SK-N-MC (cell line): ENCODE data around the gene ENKUR.

ENCODE experiments used
- DNase-seq: peaks from one replicate; pipeline ENCODE4 v3.0.0-alpha.2; 2011; ENCODE audit warnings: low read depth, low spot score
- H3K27ac ChIP-seq: fragments of 200-600 bp; sonication (generic); 2 replicates; pipeline ENCODE4 v1.5.1; 2016; ENCODE audit warnings: mixed run types
- H3K36me3 ChIP-seq: fragments of 200-600 bp; sonication (generic); 2 replicates; pipeline ENCODE4 v1.6.1; 2017; ENCODE audit warnings: antibody characterized with exemption, low read length, mixed read lengths; ENCODE audit not compliant: insufficient read depth
- H3K4me3 ChIP-seq: fragments of 200-600 bp; sonication (generic); 2 replicates; pipeline ENCODE4 v1.5.1; 2016
- H3K9ac ChIP-seq: fragments of 200-600 bp; sonication (generic); 2 replicates; pipeline ENCODE4 v1.8.0; 2017; ENCODE audit warnings: mixed run types, mixed read lengths; ENCODE audit not compliant: insufficient read length
- H3K9me3 ChIP-seq: fragments of 200-600 bp; sonication (generic); 2 replicates; pipeline ENCODE4 v1.6.1; 2017; ENCODE audit warnings: low read depth, mild to moderate bottlenecking, antibody characterized with exemption, low read length, moderate library complexity, mixed read lengths
- EZH2 ChIP-seq: fragments of 200-600 bp; sonication (generic); IDR thresholded peaks from one replicate; pipeline ENCODE4 v1.6.1; 2017; ENCODE audit warnings: antibody characterized with exemption
- FOXP2 ChIP-seq: optimal IDR thresholded peaks from 2 replicates; pipeline ENCODE3; 2011; ENCODE audit warnings: mild to moderate bottlenecking, moderate library complexity; ENCODE audit not compliant: insufficient read depth; ENCODE audit errors: extremely low read length, control extremely low read depth
- POLR2AphosphoS5 ChIP-seq: IDR thresholded peaks from 2 replicates; pipeline ENCODE4 v1.6.1; 2012; ENCODE audit warnings: mild to moderate bottlenecking, low read depth, low read length, borderline replicate concordance

The ENKUR gene

DNA sequence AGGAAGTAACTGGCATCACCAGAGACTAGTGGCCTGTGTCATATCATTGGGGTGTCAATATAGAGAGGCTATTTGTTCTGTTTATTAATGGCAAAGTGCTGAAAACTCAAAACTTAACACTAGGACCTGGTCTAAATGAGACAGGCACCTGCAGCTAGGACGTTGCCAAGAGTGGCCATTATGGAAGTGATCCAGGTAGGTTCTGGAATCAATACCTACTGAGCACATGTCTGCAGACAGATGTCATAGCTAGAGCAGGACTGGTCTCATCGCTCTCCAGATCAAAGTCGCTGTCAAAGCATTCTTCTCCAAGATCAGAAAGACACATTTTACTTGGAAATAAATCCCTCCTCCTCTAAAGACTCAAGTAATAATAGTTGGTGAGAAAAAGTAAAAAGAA lies 40.8 kb upstream of the ENKUR start:
- no peak for TF ChIP-seq EZH2
- TF ChIP-seq POLR2AphosphoS5: no peak
- TF ChIP-seq FOXP2: no peak
- no peak overlapping the region for H3K4me3 ChIP-seq
- no peaks in the 10 kb centered on the region for H3K36me3 ChIP-seq
- no peak for DNase-seq
- H3K9ac ChIP-seq: no peak overlapping the region
- H3K27ac ChIP-seq: no peak overlapping the region
- H3K9me3 ChIP-seq: no peaks in the 10 kb centered on the region

DNA sequence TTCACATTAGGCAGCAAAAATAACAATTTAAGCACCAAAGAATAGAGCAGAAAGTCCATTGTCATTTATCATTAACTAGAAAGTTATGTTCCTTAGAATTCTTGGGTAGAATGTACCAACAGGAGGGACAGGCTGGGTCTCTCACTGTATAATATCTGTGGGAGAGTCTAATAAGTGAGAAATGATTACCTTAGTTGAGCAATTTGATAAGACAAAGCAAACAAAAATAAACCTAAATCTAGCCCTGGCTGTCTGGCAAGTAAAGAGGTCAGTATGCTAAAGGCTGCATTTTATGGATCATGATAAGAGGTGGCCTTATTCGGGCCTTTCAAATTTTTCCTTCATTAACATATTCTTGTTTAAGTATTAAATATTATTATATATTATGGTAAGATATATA lies 36.1 kb upstream of the ENKUR start:
- H3K9ac ChIP-seq: no peak overlapping the region
- DNase-seq: no peak
- H3K9me3 ChIP-seq: no peaks in the 10 kb centered on the region
- TF ChIP-seq FOXP2 (no peak), EZH2 (no peak), POLR2AphosphoS5 (no peak)
- no peak overlapping the region for H3K4me3 ChIP-seq
- H3K27ac ChIP-seq: no peak overlapping the region
- no peaks in the 10 kb centered on the region for H3K36me3 ChIP-seq

- Histone ChIP-seq H3K9me3 (no peaks in the 10 kb centered on the region), H3K27ac (no peak overlapping the region), H3K9ac (no peak overlapping the region), H3K4me3 (no peak overlapping the region), H3K36me3 (no peaks in the 10 kb centered on the region)
- TF ChIP-seq POLR2AphosphoS5: no peak
- no peak for TF ChIP-seq EZH2
- no peak for TF ChIP-seq FOXP2
- DNase-seq: no peak
These were observed 34.4 kb upstream of the ENKUR start for GRCh38 chr10:25050402-25050801.

GRCh38 chr10:25049966-25050365 lies 34.0 kb upstream of the ENKUR start:
- no peaks in the 10 kb centered on the region for H3K36me3 ChIP-seq
- no peak for TF ChIP-seq EZH2
- no peak for TF ChIP-seq FOXP2
- no peak for TF ChIP-seq POLR2AphosphoS5
- H3K9me3 ChIP-seq: no peaks in the 10 kb centered on the region

GRCh38 chr10:25048450-25048849 lies 32.5 kb upstream of the ENKUR start:
- Histone ChIP-seq H3K27ac (no peak overlapping the region), H3K36me3 (no peaks in the 10 kb centered on the region), H3K4me3 (no peak overlapping the region), H3K9me3 (no peaks in the 10 kb centered on the region), H3K9ac (no peak overlapping the region)
- no peak for DNase-seq
- no peak for TF ChIP-seq POLR2AphosphoS5
- TF ChIP-seq FOXP2: no peak
- no peak for TF ChIP-seq EZH2

More at GRCh38 chr10:25049966-25050365, 34.0 kb upstream of the ENKUR start:
- no peak for DNase-seq
- Histone ChIP-seq H3K4me3 (no peak overlapping the region), H3K27ac (no peak overlapping the region), H3K9ac (no peak overlapping the region)

DNA sequence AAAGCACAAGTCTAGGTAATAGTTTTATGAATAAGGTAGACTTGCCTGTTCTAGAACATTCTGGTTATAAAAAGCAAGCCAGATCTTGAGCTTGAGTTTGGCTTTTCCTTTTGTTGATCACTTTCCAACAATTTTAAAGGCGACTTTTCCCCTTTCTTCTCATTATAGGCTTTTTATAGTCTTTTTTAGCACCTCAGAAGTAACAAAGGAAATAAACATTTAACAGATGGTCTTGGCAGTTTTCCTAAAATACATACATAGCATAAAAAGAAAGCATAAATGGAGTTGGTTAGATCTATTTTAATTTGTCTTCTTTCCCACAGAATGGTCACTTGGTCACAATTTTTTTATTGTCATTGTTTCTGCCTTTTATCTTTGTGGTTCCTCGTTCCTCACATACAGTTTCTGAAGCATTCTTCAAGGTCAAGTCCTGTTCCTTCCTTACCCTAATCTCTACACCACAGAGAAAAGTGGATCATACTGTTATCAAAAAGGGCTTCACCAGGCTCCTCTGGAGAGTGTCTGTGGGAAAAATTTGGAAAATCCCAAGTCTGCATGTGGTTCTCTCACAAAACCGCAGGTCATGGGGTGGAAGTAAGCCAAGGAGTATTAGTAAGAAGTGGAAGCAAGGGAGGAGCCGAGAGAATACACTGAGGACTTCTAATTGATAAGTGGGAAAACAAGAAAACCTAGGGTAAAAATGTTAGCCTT lies 31.8 kb upstream of the ENKUR start:
- Histone ChIP-seq H3K36me3 (no peaks in the 10 kb centered on the region), H3K27ac (no peak overlapping the region), H3K9me3 (no peaks in the 10 kb centered on the region), H3K9ac (no peak overlapping the region), H3K4me3 (no peak overlapping the region)
- no peak for DNase-seq
- TF ChIP-seq EZH2 (no peak), FOXP2 (no peak), POLR2AphosphoS5 (no peak)

DNA sequence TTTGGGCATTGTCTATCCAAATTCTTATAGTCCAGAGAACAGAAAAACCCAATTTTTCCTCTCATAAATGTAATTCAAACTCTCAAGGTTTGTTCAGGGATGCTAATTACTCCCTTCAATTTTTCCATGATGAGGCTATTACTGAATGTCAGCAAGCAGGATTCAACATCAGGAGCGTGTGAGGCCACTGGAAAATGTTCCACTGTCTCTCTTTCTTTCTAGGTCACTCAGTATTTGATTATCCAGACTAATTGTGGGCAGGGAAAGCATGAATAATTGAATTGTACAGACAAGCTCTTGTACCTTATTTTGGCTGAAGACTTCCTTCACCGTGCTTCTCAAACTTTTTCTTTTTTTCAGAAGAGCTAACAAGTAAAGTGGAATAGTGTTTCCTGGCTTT lies 31.1 kb upstream of the ENKUR start:
- Histone ChIP-seq H3K27ac (no peak overlapping the region), H3K4me3 (no peak overlapping the region), H3K36me3 (no peaks in the 10 kb centered on the region), H3K9ac (no peak overlapping the region), H3K9me3 (no peaks in the 10 kb centered on the region)
- no peak for TF ChIP-seq FOXP2
- TF ChIP-seq POLR2AphosphoS5: no peak
- TF ChIP-seq EZH2: no peak
- DNase-seq: no peak

DNA sequence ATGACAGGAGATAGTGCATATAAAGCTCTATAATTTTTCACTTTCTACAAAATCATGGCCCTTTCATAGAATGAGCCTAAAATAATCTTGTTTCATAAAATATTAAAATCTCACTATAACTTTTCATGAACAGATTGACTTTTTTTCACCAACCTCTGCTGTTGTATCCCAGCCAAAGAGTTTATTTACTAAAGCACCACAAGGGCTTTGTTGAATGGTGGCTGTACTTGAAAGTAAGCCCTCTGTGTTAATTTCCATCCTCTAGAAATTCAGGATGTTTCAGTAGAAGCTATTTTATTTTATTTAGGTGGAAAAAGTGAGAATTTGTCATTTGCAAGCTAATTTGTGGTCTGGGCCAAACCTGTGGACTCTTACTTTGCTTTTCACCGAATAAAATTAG lies 30.7 kb upstream of the ENKUR start:
- H3K27ac ChIP-seq: no peak overlapping the region
- H3K9ac ChIP-seq: no peak overlapping the region
- DNase-seq: no peak
- no peak overlapping the region for H3K4me3 ChIP-seq
- no peak for TF ChIP-seq POLR2AphosphoS5
- TF ChIP-seq EZH2: no peak
- TF ChIP-seq FOXP2: no peak
- H3K36me3 ChIP-seq: no peaks in the 10 kb centered on the region
- H3K9me3 ChIP-seq: no peaks in the 10 kb centered on the region

GRCh38 chr10:25039531-25039930 lies 23.6 kb upstream of the ENKUR start:
- DNase-seq: no peak
- no peak overlapping the region for H3K9ac ChIP-seq
- H3K4me3 ChIP-seq: no peak overlapping the region
- no peak for TF ChIP-seq EZH2
- TF ChIP-seq FOXP2: no peak
- TF ChIP-seq POLR2AphosphoS5: no peak
- no peaks in the 10 kb centered on the region for H3K36me3 ChIP-seq
- no peak overlapping the region for H3K27ac ChIP-seq
- no peaks in the 10 kb centered on the region for H3K9me3 ChIP-seq
